Ovary (tissue), 9 donors: Measurements from ENCODE around the gene CDH18. TPM values are rescaled to one million over a fixed set of nuclear protein-coding genes. Genes with fewer than 3 reads are reported as not detected.

ENCODE experiments used
- DNase-seq, 5 donors: peaks; one replicate each; pipeline ENCODE4 v3.0.0-alpha.2; 2019 to 2020
- H3K27ac ChIP-seq, 2 donors: fragments of 200-600 bp; one replicate each; pipeline versions ENCODE4 v1.5.1 to v1.8.0; 2019 to 2022
- H3K27me3 ChIP-seq: fragments of 200-600 bp; one replicate; pipeline ENCODE4 v1.8.0; 2022
- H3K36me3 ChIP-seq: fragments of 200-600 bp; sonication (generic); one replicate; pipeline ENCODE4 v1.5.1; 2019
- H3K4me1 ChIP-seq: one replicate; pipeline ENCODE4 v1.8.1; 2013; ENCODE audit warnings: mild to moderate bottlenecking, moderate library complexity; ENCODE audit not compliant: insufficient read depth
- H3K4me3 ChIP-seq: fragments of 200-600 bp; sonication (generic); one replicate; pipeline ENCODE4 v1.5.1; 2017
- H3K9me3 ChIP-seq, 2 donors: fragments of 200-600 bp in 1 of 2; sonication (generic) in 1 of 2; one replicate each; pipeline versions ENCODE4 v1.5.1 to v1.8.1; 2013 to 2019; ENCODE audit warnings: mild to moderate bottlenecking in 1 of 2, moderate library complexity in 1 of 2
- EP300 ChIP-seq: sonication (generic); formaldehyde crosslinking; IDR thresholded peaks from one replicate; pipeline ENCODE4 v1.6.1; 2017; ENCODE audit warnings: antibody characterized with exemption
- POLR2A ChIP-seq: fragments of 450-650 bp; IDR thresholded peaks from one replicate; pipeline ENCODE4 v1.6.1; 2017; ENCODE audit warnings: antibody characterized with exemption, mild to moderate bottlenecking, moderate library complexity
- WGBS, 3 donors: extraction: QIAGEN DNeasy Blood & Tissue Kit in 1 of 3; methylation state at CpG; one replicate each; pipeline versions ENCODE4 v1.1.5 to v1.1.7; 2013 to 2017; 5-methylcytosine and 5-hydroxymethylcytosine counted together
- intact Hi-C, 4 donors: fragments of 100-400 bp; cut with DNase I; formaldehyde crosslinking; loops; one replicate each; pipeline versions ENCODE4 v1.11.0 to v1.15.1; 2022 to 2023
- polyA plus RNA-seq, 2 donors: library from polyadenylated mRNA; stranded (reverse); fragments of 200-250 nt in 1 of 2; fragments of 350-450 nt in 1 of 2; fragmentation: Illumina TruSeq in 1 of 2; extraction: RNeasy Lipid Tissue Mini Kit (QIAGEN cat#74804) in 1 of 2; gene quantifications; one replicate each; pipeline ENCODE4 v1.2.3, GENCODE V29; 2013 to 2014
- total RNA-seq, 7 donors: library from RNA; depleted of rRNA in 2 of 7; stranded (reverse); fragments of >200 nt in 2 of 7; fragmentation: NEBNext Ultra II Directional in 3 of 7; extraction: Animal tissue kit (Norgen Biotek cat#: 25700) in 3 of 7; gene quantifications; one replicate each; pipeline versions ENCODE4 v1.1.0 to v1.2.4, GENCODE V29; 2016 to 2023
- TF ChIP-seq, protein P1 (sequence below), 3 donors: fragments of 450-650 bp in 2 of 3; fragments of 200-600 bp in 1 of 3; IDR thresholded peaks; one replicate each; pipeline versions ENCODE4 v1.5.1 to v1.8.0; 2016 to 2022; ENCODE audit warnings: antibody characterized with exemption in 3 of 3, mild to moderate bottlenecking in 1 of 3
- donor health status: DM: no; HTN: no; CAD: no; lungs with moderate emphysema.
- donor health status: DM: no; HTN: no; CAD: no.
- donor health status: Bipolar disorder and iron deficiency.
- donor health status: DM: yes; HTN: yes; CAD: no.
- donor health status: DM: no; HTN: no; CAD: no.
- donor health status: DM: yes; HTN: yes; CAD: no.

The CDH18 gene
- total and polyA plus RNA-seq, 9 donors: 0.06 to 0.27 TPM; not detected in 7

DNA sequence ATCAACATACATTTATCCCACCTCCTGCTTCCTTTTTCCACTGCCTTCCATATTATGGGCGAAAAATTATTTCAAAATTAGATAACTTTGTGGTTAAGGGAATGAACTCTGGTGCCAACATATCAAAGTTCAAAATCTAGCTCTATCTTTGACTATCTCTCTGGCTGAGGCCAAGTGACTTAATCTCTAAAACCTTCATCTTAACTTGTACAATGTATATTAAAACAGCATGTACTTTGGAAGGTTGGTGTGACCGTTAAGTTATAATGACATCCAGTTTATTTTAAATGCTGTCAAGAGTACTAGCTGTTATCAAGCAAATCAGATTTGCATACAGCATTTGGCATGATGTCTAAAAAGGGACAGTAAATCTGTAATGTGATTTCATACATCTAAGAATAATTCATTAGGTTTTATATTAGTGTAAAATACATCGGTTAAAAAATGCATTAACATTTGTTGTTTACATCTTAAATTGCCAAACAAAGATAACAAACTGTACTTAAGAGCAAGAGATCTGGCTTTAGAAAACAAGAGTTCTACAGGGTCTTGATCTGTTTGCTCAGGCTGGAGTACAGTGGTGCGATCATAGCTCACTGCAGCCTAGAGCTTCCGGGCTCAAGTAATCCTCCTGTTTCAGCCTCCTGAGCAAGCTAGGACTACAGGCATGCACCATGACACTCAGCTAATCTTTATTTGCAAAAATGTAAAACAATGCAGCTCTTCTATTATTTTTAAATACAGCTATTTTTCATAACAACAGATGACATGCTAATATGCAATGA lies 102.8 kb downstream of the CDH18 start:
- H3K4me3 ChIP-seq: no peak overlapping the region
- H3K27ac ChIP-seq: no peak overlapping the region
- intact Hi-C loops: no loop called here
- TF ChIP-seq POLR2A: no peak
- no peaks in the 10 kb centered on the region for H3K4me1 ChIP-seq
- no peaks in the 10 kb centered on the region for H3K9me3 ChIP-seq
- WGBS, 3 donors: 64 to 73% (median 66%) methylated on average over 5 of the region's 5 CpGs
- no peak for DNase-seq
- H3K27me3 ChIP-seq: no peaks in the 10 kb centered on the region
- H3K36me3 ChIP-seq: no peaks in the 10 kb centered on the region

DNA sequence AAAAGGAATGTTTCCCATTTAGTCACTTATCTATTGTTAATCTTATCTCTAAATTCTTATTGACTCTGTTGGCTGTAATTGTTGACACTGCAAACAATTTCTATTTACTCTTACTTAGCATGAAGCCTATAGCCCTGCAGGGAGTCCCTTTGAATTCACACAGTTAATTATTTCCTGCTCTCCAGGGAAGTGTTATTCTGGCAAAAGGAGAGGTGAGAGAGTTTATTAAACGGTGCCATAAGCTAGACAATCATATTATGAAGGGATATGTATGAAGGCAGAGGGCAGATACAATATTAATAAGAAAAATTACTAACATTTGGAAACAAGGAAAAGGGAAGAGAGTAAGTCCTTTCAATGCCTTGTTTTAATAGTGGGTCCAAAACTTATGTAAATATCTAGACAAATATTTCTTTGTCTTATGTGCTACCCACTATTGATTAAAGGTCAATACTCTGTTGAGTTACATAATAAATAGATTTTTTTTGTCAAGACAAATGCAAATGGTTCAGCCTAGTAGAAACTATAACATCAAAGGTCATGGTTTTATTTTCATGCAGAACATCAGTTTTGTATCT lies 107.1 kb downstream of the CDH18 start:
- Histone ChIP-seq H3K27ac (no peak overlapping the region), H3K9me3 (no peaks in the 10 kb centered on the region), H3K36me3 (no peaks in the 10 kb centered on the region), H3K4me3 (no peak overlapping the region), H3K27me3 (no peaks in the 10 kb centered on the region), H3K4me1 (no peaks in the 10 kb centered on the region)
- TF ChIP-seq EP300: no peak
- TF ChIP-seq, protein P1, sequence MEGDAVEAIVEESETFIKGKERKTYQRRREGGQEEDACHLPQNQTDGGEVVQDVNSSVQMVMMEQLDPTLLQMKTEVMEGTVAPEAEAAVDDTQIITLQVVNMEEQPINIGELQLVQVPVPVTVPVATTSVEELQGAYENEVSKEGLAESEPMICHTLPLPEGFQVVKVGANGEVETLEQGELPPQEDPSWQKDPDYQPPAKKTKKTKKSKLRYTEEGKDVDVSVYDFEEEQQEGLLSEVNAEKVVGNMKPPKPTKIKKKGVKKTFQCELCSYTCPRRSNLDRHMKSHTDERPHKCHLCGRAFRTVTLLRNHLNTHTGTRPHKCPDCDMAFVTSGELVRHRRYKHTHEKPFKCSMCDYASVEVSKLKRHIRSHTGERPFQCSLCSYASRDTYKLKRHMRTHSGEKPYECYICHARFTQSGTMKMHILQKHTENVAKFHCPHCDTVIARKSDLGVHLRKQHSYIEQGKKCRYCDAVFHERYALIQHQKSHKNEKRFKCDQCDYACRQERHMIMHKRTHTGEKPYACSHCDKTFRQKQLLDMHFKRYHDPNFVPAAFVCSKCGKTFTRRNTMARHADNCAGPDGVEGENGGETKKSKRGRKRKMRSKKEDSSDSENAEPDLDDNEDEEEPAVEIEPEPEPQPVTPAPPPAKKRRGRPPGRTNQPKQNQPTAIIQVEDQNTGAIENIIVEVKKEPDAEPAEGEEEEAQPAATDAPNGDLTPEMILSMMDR (IDR thresholded peaks at IDR 0.05): no peak
- TF ChIP-seq POLR2A: no peak
- no peak for DNase-seq
- intact Hi-C loops: no loop called here
- 2 to 23% (median 7%) methylated on average over 1 of the region's 1 CpG for WGBS, 3 donors

DNA sequence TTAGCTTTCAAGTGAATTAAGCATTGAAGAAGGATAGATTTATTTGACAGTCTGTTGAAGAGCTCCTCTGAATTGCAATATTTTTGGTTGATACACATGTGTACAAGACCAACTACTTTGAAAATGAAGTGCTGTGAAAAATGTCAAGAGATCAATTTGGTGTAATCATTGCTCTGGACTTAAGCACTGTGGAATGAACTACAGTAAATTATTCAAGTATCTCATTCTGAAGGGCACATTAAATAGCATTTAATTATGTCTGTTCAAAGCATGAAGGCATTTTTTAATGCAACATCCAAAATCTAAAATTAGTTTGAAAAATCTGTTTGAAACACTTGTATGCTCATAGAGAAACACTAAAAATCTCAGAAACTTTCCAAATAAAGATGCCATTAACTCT lies 107.5 kb downstream of the CDH18 start:
- no peaks in the 10 kb centered on the region for H3K27me3 ChIP-seq
- H3K9me3 ChIP-seq: no peaks in the 10 kb centered on the region
- no peak overlapping the region for H3K4me3 ChIP-seq
- TF ChIP-seq POLR2A (no peak), EP300 (no peak)
- TF ChIP-seq, protein P1 (IDR thresholded peaks at IDR 0.05): no peak
- no peak overlapping the region for H3K27ac ChIP-seq
- no peaks in the 10 kb centered on the region for H3K4me1 ChIP-seq
- no peak for DNase-seq
- intact Hi-C loops: no loop called here
- no peaks in the 10 kb centered on the region for H3K36me3 ChIP-seq

DNA sequence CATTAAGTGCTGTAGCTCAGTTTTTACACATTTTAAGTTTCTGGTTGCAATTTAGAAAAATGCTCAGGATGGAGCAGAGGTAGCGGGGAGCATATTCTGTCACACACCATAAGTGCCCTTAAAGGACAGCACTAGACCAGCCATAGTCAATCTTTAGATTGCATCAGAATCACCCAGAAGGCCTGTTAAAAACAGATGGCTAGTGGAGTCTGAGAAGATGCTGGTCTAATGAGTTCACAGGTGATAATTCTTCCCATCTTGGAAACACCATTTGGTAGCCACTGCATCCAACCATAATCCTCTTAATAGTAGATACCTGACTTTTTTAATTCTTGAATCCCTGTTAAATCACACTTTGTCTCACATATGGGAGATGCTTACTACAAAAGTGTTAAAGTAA lies 113.2 kb downstream of the CDH18 start:
- intact Hi-C loops: no loop called here
- H3K36me3 ChIP-seq: no peaks in the 10 kb centered on the region
- no peaks in the 10 kb centered on the region for H3K27me3 ChIP-seq
- H3K4me3 ChIP-seq: no peak overlapping the region
- WGBS, 3 donors: 92 to 100% (median 93%) methylated on average over 1 of the region's 1 CpG
- H3K27ac ChIP-seq: no peak overlapping the region
- H3K9me3 ChIP-seq: no peaks in the 10 kb centered on the region
- TF ChIP-seq EP300: no peak
- no peak for TF ChIP-seq POLR2A
- DNase-seq: no peak
- no peaks in the 10 kb centered on the region for H3K4me1 ChIP-seq

DNA sequence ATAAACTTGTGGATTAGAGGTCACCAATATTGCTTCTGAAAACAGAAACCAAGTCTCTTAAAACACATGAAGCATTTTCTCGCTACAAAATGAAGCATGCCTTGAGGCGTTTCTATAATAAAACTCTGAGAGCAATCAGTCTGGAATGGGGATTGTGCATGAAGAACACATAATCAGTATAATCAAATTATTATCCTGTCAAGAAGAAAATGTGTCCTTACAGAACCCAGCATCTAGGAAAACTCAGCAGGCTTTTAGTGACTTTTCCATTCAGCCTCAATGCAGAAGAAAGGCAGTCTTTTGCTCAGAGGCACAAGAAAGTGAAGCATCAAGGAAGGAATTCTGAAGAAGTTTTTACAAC lies 121.9 kb downstream of the CDH18 start:
- WGBS, 3 donors: 86 to 90% (median 87%) methylated on average over 2 of the region's 2 CpGs
- TF ChIP-seq EP300: no peak
- TF ChIP-seq POLR2A: no peak
- TF ChIP-seq, protein P1 (IDR thresholded peaks at IDR 0.05): no peak
- H3K27ac ChIP-seq: no peak overlapping the region
- intact Hi-C loops: no loop called here
- DNase-seq: no peak
- H3K36me3 ChIP-seq: no peaks in the 10 kb centered on the region
- H3K27me3 ChIP-seq: no peaks in the 10 kb centered on the region
- no peaks in the 10 kb centered on the region for H3K4me1 ChIP-seq
- H3K4me3 ChIP-seq: no peak overlapping the region
- H3K9me3 ChIP-seq: no peaks in the 10 kb centered on the region
